Testis (tissue), 2 donors: Measurements from ENCODE around the gene KCTD15.

ENCODE experiments used
- POLR2A ChIP-seq: fragments of 450-650 bp; IDR thresholded peaks from one replicate; pipeline ENCODE4 v1.6.1; 2017; ENCODE audit warnings: antibody characterized with exemption, mild to moderate bottlenecking, moderate library complexity
- TF ChIP-seq, protein P1 (sequence below), 3 experiments: fragments of 450-650 bp in 2 of 3; fragments of 200-600 bp in 1 of 3; sonication (generic) in 1 of 3; IDR thresholded peaks; one replicate each; pipeline ENCODE4 v1.5.1; 2016 to 2019; ENCODE audit warnings: antibody characterized with exemption in 3 of 3, mild to moderate bottlenecking in 2 of 3, moderate library complexity in 1 of 3

DNA sequence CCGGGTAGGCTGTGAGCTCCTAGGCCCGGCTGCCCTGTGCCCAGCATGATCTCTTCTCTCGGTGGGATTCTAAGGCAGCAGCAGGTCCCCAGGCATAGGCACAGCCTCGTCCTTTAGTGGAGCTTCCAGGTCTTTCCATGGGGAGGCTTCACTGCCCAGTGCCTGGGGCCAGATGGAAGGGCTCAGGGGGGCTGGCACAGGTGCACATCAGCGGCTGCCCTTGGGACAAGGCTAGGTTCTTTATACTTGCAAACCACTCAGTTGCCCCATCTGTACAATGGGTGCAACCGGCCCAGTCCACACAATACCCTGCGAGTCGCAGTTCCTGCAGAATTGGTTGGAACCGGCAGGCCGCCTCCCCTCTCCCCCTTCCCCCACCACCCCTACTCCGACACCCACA, 14.2 kb downstream of the KCTD15 start:
- TF ChIP-seq, protein P1, sequence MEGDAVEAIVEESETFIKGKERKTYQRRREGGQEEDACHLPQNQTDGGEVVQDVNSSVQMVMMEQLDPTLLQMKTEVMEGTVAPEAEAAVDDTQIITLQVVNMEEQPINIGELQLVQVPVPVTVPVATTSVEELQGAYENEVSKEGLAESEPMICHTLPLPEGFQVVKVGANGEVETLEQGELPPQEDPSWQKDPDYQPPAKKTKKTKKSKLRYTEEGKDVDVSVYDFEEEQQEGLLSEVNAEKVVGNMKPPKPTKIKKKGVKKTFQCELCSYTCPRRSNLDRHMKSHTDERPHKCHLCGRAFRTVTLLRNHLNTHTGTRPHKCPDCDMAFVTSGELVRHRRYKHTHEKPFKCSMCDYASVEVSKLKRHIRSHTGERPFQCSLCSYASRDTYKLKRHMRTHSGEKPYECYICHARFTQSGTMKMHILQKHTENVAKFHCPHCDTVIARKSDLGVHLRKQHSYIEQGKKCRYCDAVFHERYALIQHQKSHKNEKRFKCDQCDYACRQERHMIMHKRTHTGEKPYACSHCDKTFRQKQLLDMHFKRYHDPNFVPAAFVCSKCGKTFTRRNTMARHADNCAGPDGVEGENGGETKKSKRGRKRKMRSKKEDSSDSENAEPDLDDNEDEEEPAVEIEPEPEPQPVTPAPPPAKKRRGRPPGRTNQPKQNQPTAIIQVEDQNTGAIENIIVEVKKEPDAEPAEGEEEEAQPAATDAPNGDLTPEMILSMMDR (IDR thresholded peaks at IDR 0.05) = no peak
- TF ChIP-seq POLR2A = no peak
